OCI-LY1 (cell line): ENCODE measurements around the gene SLC1A3.

ENCODE experiments used
- H2AFZ ChIP-seq: fragments of 200-600 bp; sonication (generic), shearing (Covaris generic); 2 replicates; pipeline ENCODE4 v1.6.0; 2014; ENCODE audit warnings: antibody characterized with exemption, mild to moderate bottlenecking, low read length
- H3F3A ChIP-seq: fragments of 200-600 bp; sonication (generic), shearing (Covaris generic); 2 replicates; pipeline ENCODE4 v1.6.0; 2014; ENCODE audit warnings: mild to moderate bottlenecking, antibody characterized with exemption, low read length, moderate library complexity; ENCODE audit not compliant: insufficient read depth
- H3K27ac ChIP-seq: fragments of 200-600 bp; sonication (generic); 2 replicates; pipeline ENCODE4 v1.5.1; 2014; ENCODE audit warnings: low read length, mixed run types, mild to moderate bottlenecking, low read depth; ENCODE audit not compliant: poor library complexity, severe bottlenecking
- H3K27me3 ChIP-seq: fragments of 200-600 bp; sonication (generic); 2 replicates; pipeline ENCODE4 v1.6.0; 2014; ENCODE audit warnings: antibody characterized with exemption, mild to moderate bottlenecking, low read length, moderate library complexity; ENCODE audit not compliant: insufficient read depth
- H3K36me3 ChIP-seq: fragments of 200-600 bp; sonication (generic); 2 replicates; pipeline ENCODE4 v1.6.1; 2014; ENCODE audit warnings: mild to moderate bottlenecking, antibody characterized with exemption, low read length, moderate library complexity, mixed read lengths; ENCODE audit not compliant: insufficient read depth
- H3K4me1 ChIP-seq: fragments of 200-600 bp; sonication (generic); 2 replicates; pipeline ENCODE4 v1.5.1; 2014; ENCODE audit warnings: mild to moderate bottlenecking, low read length, moderate library complexity; ENCODE audit not compliant: insufficient read depth, severe bottlenecking
- H3K4me2 ChIP-seq: fragments of 200-600 bp; sonication (generic), shearing (Covaris generic); 2 replicates; pipeline ENCODE4 v1.6.1; 2014; ENCODE audit warnings: low read length
- H3K4me3 ChIP-seq: fragments of 200-600 bp; sonication (generic); 2 replicates; pipeline ENCODE4 v1.5.1; 2014; ENCODE audit warnings: low read length, low read depth, mild to moderate bottlenecking, mixed read lengths; ENCODE audit not compliant: poor library complexity, severe bottlenecking
- H3K79me2 ChIP-seq: fragments of 200-600 bp; shearing (Covaris generic); 2 replicates; pipeline ENCODE4 v1.6.1; 2016; ENCODE audit warnings: mixed run types, low read length, mixed read lengths; ENCODE audit not compliant: insufficient read depth
- H3K9ac ChIP-seq: fragments of 200-600 bp; sonication (generic), shearing (Covaris generic); 2 replicates; pipeline ENCODE4 v1.6.1; 2014; ENCODE audit warnings: mild to moderate bottlenecking, low read length, mixed read lengths
- H3K9me2 ChIP-seq: fragments of 200-600 bp; sonication (generic), shearing (Covaris generic); 2 replicates; pipeline ENCODE4 v1.6.1; 2014; ENCODE audit warnings: low read depth, mild to moderate bottlenecking, low read length, mixed read lengths
- H3K9me3 ChIP-seq: fragments of 200-600 bp; shearing (Covaris generic); 2 replicates; pipeline ENCODE4 v1.6.1; 2014; ENCODE audit warnings: low read length, mixed read lengths
- H4K20me1 ChIP-seq: fragments of 200-600 bp; sonication (generic), shearing (Covaris generic); 2 replicates; pipeline ENCODE4 v1.6.0; 2016; ENCODE audit warnings: mild to moderate bottlenecking, low read length; ENCODE audit not compliant: insufficient read depth
- EZH2 ChIP-seq: fragments of 200-600 bp; sonication (generic), shearing (Covaris generic); IDR thresholded peaks from 2 replicates; pipeline ENCODE4 v1.8.0; 2017; ENCODE audit warnings: borderline replicate concordance, mixed run types, mild to moderate bottlenecking, antibody characterized with exemption, low read length, moderate library complexity, mixed read lengths
- TF ChIP-seq, protein P1 (sequence below): fragments of 200-600 bp; sonication (generic), shearing (Covaris generic); IDR thresholded peaks from 2 replicates; pipeline ENCODE4 v1.5.1; 2017; ENCODE audit warnings: mild to moderate bottlenecking, antibody characterized with exemption, low read length, moderate library complexity, mixed read lengths

SLC1A3 gene

DNA sequence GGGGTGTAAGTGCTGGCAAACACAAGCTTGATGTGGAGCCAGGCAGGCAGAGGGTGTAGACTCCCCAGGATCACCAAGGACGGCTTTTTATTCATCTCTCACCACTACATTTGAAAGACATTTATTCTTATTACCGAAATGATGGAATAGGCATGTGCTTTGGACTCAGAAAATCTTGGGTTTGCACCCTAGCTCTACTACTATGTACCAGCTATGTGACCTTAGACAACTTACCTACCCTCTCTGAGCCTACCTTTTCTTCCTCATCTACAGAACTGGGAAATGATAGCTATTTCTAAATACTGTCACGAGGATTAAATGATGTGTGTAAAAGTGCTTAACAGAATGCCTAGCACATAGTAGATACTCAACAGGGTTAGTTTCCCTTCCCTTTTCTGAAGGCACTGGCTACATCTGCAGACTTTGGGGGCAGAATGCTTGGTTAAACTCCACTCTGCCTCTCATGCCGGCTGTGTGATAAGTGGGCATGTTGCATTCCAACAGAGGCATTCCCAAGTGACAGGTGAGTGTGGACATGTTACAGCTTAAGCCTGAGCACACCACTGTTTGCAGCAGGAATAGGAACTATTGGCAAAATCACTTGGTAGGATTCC lies 94.8 kb downstream of the SLC1A3 start:
- TF ChIP-seq EZH2: no peak
- TF ChIP-seq, protein P1, sequence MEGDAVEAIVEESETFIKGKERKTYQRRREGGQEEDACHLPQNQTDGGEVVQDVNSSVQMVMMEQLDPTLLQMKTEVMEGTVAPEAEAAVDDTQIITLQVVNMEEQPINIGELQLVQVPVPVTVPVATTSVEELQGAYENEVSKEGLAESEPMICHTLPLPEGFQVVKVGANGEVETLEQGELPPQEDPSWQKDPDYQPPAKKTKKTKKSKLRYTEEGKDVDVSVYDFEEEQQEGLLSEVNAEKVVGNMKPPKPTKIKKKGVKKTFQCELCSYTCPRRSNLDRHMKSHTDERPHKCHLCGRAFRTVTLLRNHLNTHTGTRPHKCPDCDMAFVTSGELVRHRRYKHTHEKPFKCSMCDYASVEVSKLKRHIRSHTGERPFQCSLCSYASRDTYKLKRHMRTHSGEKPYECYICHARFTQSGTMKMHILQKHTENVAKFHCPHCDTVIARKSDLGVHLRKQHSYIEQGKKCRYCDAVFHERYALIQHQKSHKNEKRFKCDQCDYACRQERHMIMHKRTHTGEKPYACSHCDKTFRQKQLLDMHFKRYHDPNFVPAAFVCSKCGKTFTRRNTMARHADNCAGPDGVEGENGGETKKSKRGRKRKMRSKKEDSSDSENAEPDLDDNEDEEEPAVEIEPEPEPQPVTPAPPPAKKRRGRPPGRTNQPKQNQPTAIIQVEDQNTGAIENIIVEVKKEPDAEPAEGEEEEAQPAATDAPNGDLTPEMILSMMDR: no peak
- Histone ChIP-seq H3K79me2 (no peaks in the 10 kb centered on the region), H3K9ac (no peak overlapping the region), H3K4me1 (no peaks in the 10 kb centered on the region), H3K4me2 (no peak overlapping the region), H4K20me1 (no peaks in the 10 kb centered on the region), H3K4me3 (no peak overlapping the region), H3K27ac (no peak overlapping the region), H3K9me2 (no peaks in the 10 kb centered on the region), H2AFZ (no peak overlapping the region), H3K36me3 (peaks cover 4% of the 10 kb centered on the region), H3K27me3 (no peaks in the 10 kb centered on the region), H3F3A (no peaks in the 10 kb centered on the region), H3K9me3 (no peaks in the 10 kb centered on the region)

DNA sequence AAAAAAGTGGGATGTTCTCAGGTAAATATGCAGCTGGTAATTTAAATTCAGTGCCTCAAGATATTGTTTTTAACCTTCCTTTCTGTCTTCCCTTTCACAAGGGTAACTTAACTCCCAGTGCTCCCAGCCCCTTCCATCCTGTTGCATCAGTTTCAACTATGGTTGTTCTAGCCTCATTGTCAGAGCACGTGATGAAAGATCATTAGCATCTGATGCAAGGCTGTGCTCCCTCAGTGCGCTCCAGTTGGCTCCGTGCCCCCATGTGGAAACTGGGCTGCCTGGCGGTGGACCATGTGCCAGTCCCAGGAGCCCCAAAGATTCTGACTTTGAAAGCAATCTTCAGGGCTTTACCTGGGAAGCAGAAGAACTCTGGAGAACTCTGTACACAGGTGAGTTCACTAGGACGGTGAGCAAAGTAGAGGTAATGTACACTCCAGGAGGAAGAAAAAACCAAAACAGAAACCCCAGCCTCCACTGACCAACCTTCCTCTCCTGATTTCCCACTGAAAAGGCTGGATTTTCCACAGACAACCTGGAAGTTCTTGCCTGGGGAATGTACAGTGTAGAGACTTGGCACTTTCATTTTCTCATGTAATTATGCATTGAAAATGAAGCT lies 96.9 kb downstream of the SLC1A3 start:
- no peak overlapping the region for H3K4me2 ChIP-seq
- H3K36me3 ChIP-seq: peaks cover 4% of the 10 kb centered on the region
- no peaks in the 10 kb centered on the region for H3F3A ChIP-seq
- H3K27ac ChIP-seq: no peak overlapping the region
- no peaks in the 10 kb centered on the region for H3K9me2 ChIP-seq
- no peak overlapping the region for H3K9ac ChIP-seq
- H3K9me3 ChIP-seq: 0 out of 2 replicates have a peak, but pooled peaks cover 7% of the 10 kb centered on the region
- no peaks in the 10 kb centered on the region for H4K20me1 ChIP-seq
- H3K4me3 ChIP-seq: no peak overlapping the region
- no peaks in the 10 kb centered on the region for H3K27me3 ChIP-seq
- no peak for TF ChIP-seq EZH2
- TF ChIP-seq, protein P1: no peak
- H2AFZ ChIP-seq: no peak overlapping the region
- H3K4me1 ChIP-seq: no peaks in the 10 kb centered on the region
- H3K79me2 ChIP-seq: no peaks in the 10 kb centered on the region

DNA sequence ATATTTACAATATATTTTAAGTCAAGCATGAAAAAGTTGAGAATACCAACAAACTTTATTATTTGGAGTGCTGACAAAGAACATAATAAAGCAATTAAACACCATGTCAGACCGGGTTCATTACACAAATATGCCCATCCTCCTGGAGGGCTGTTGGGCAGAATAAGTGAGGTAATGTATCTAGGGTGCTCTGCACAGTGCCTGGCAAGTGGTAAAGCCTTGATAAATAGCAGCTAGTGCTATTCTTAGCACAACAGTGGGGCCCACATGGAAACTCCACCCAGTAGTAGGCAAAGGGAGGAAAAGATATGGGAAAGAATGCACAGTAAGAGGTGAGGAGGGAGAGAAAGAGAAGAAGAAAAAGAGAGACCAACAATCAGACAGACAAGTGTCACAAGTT lies 97.7 kb downstream of the SLC1A3 start:
- Histone ChIP-seq H4K20me1 (no peaks in the 10 kb centered on the region), H3K4me1 (no peaks in the 10 kb centered on the region), H3K27ac (no peak overlapping the region), H3K36me3 (peaks cover 4% of the 10 kb centered on the region), H3K4me3 (no peak overlapping the region), H3F3A (no peaks in the 10 kb centered on the region), H3K4me2 (no peak overlapping the region), H2AFZ (no peak overlapping the region), H3K27me3 (no peaks in the 10 kb centered on the region), H3K9me3 (0 out of 2 replicates have a peak, but pooled peaks cover 7% of the 10 kb centered on the region), H3K79me2 (no peaks in the 10 kb centered on the region), H3K9me2 (no peaks in the 10 kb centered on the region), H3K9ac (no peak overlapping the region)
- TF ChIP-seq EZH2: no peak
- TF ChIP-seq, protein P1: no peak
